Fibroblast of lung (primary cell): ENCODE results near the gene KLHL29. TPM values are rescaled to one million over a fixed set of nuclear protein-coding genes. Genes with fewer than 3 reads are reported as not detected.

Source experiments
- DNase-seq, 2 donors: peaks; one replicate each; pipeline versions ENCODE4 v3.0.0 to v3.0.0-alpha.2; 2010; ENCODE audit warnings: low read depth in 2 of 2
- H2AFZ ChIP-seq: 2 replicates; pipeline ENCODE4 v1.5.1; 2012; ENCODE audit warnings: low read length, control low read depth, inconsistent platforms
- H3K27ac ChIP-seq: 2 replicates; pipeline ENCODE4 v1.5.1; 2011; ENCODE audit warnings: low read length, control low read depth; ENCODE audit not compliant: insufficient read depth
- H3K27me3 ChIP-seq: 2 replicates; pipeline ENCODE4 v1.5.1; 2011; ENCODE audit warnings: mild to moderate bottlenecking, low read length; ENCODE audit not compliant: control insufficient read depth, insufficient read depth
- H3K36me3 ChIP-seq: 2 replicates; pipeline ENCODE4 v1.5.1; 2011; ENCODE audit warnings: low read length; ENCODE audit not compliant: control insufficient read depth, insufficient read depth
- H3K4me1 ChIP-seq: 2 replicates; pipeline ENCODE4 v1.5.1; 2011; ENCODE audit warnings: low read length; ENCODE audit not compliant: control insufficient read depth, insufficient read depth; ENCODE audit errors: extremely low read depth
- H3K4me2 ChIP-seq: 2 replicates; pipeline ENCODE4 v1.5.1; 2011; ENCODE audit warnings: low read length, control low read depth; ENCODE audit not compliant: insufficient read depth; ENCODE audit errors: extremely low read depth
- H3K4me3 ChIP-seq, 4 experiments: fragments of 200-600 bp in 1 of 4; sonication (generic) in 1 of 4; replicated peaks in 1 of 4; 2 replicates each; pipeline ENCODE4 v1.5.1; 2011 to 2016; ENCODE audit warnings: low read length in 4 of 4, low read depth in 3 of 4, mild to moderate bottlenecking in 3 of 4, control low read depth in 2 of 4, inconsistent platforms in 1 of 4, mixed read lengths in 1 of 4; ENCODE audit not compliant: insufficient read depth in 1 of 4; ENCODE audit errors: control extremely low read depth in 1 of 4
- H3K79me2 ChIP-seq: 2 replicates; pipeline ENCODE4 v1.5.1; 2012; ENCODE audit warnings: mild to moderate bottlenecking, low read length, inconsistent platforms; ENCODE audit not compliant: control insufficient read depth, insufficient read depth
- H3K9ac ChIP-seq: 2 replicates; pipeline ENCODE4 v1.5.1; 2011; ENCODE audit warnings: mild to moderate bottlenecking, low read length, control low read depth; ENCODE audit not compliant: insufficient read depth
- H3K9me3 ChIP-seq: 2 replicates; pipeline ENCODE4 v1.5.1; 2012; ENCODE audit warnings: low read depth, low read length; ENCODE audit not compliant: control insufficient read depth, insufficient read depth
- H4K20me1 ChIP-seq: 2 replicates; pipeline ENCODE4 v1.5.1; 2011; ENCODE audit warnings: low read length; ENCODE audit not compliant: control insufficient read depth, insufficient read depth; ENCODE audit errors: extremely low read depth
- EZH2 ChIP-seq: IDR thresholded peaks from 2 replicates; pipeline ENCODE4 v1.5.1; 2012; ENCODE audit warnings: low read length, control low read depth, mild to moderate bottlenecking; ENCODE audit errors: missing control alignments
- polyA plus RNA-seq, 2 donors: library from polyadenylated mRNA; depleted of rRNA in 1 of 2; stranded (reverse) in 1 of 2; unstranded in 1 of 2; fragments of >200 nt; gene quantifications; 2 replicates each; pipeline ENCODE4 v1.2.1, GENCODE V29; 2011 to 2012; ENCODE audit warnings: missing spikeins in 1 of 2
- total RNA-seq: library from RNA; depleted of rRNA; stranded (reverse); fragments of >200 nt; gene quantifications from 2 replicates; pipeline ENCODE4 v1.2.1, GENCODE V29; 2014
- TF ChIP-seq, protein P1 (sequence below), 2 donors: IDR thresholded peaks in 1 of 2; conservative IDR thresholded peaks in 1 of 2; 1 replicate in 1 of 2; 2 replicates in 1 of 2; pipeline ENCODE4 v1.5.1; 2011 to 2012; ENCODE audit warnings: low read length in 2 of 2, control low read depth in 1 of 2, inconsistent platforms in 1 of 2, low read depth in 1 of 2, mild to moderate bottlenecking in 1 of 2

KLHL29 gene
- total and polyA plus RNA-seq, 2 donors (not counting 1 experiment from before 2014, with no cell fraction given): 7.1 to 7.9 TPM

DNA sequence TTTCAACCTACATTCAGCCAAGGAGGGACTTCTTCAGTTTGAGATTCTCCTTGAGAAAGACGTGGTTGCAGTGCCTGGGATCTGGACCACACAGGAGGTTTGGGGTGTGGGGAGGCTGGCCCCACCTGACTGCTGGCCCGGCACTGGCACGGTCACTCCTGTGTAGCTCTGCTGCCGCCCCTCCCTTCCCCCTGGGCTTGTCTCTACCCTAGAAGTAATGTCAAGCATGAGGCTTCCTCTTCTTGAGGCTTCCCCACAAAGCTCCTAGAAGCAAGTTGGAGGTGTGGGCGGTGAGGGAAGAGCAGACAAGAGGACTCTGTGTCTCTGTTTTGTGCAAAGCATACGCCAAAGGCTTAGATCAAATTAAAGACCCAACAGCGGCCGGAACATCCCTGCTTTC is 8.7 kb downstream of the KLHL29 start:
- no peak overlapping the region for H2AFZ ChIP-seq
- no peak overlapping the region for H3K4me2 ChIP-seq
- no peak overlapping the region for H3K9ac ChIP-seq
- DNase-seq: no peak
- no peak for TF ChIP-seq EZH2
- no peaks in the 10 kb centered on the region for H3K27me3 ChIP-seq
- H3K36me3 ChIP-seq: no peaks in the 10 kb centered on the region
- no peak overlapping the region for H3K4me3 ChIP-seq
- H4K20me1 ChIP-seq: no peaks in the 10 kb centered on the region
- H3K4me1 ChIP-seq: no peaks in the 10 kb centered on the region
- no peaks in the 10 kb centered on the region for H3K9me3 ChIP-seq
- no peak overlapping the region for H3K27ac ChIP-seq
- no peaks in the 10 kb centered on the region for H3K79me2 ChIP-seq

DNA sequence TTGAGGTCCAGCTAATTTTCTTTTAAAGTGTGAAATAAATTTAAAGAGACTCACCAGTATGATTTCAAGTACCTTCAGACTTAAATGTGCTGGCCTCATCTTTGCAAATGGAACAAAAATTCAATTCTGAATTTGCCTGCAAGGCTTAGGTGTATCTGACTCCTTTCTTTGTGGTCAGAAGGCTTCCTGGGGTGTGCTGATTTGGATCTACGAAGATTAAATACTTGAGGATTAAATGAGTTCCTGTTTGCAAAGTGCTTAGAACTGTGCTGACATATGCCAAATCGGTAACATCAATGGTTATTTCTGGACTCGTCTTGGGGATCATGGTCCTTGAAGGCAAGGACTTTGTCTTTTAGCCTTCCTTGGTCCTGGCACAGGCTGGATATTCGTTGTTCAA is 9.7 kb downstream of the KLHL29 start:
- TF ChIP-seq EZH2: no peak
- TF ChIP-seq, protein P1, sequence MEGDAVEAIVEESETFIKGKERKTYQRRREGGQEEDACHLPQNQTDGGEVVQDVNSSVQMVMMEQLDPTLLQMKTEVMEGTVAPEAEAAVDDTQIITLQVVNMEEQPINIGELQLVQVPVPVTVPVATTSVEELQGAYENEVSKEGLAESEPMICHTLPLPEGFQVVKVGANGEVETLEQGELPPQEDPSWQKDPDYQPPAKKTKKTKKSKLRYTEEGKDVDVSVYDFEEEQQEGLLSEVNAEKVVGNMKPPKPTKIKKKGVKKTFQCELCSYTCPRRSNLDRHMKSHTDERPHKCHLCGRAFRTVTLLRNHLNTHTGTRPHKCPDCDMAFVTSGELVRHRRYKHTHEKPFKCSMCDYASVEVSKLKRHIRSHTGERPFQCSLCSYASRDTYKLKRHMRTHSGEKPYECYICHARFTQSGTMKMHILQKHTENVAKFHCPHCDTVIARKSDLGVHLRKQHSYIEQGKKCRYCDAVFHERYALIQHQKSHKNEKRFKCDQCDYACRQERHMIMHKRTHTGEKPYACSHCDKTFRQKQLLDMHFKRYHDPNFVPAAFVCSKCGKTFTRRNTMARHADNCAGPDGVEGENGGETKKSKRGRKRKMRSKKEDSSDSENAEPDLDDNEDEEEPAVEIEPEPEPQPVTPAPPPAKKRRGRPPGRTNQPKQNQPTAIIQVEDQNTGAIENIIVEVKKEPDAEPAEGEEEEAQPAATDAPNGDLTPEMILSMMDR (conservative IDR thresholded peaks at IDR 0.05 in 1 of 2, IDR thresholded peaks at IDR 0.05 in 1 of 2; ENCODE audit: low read depth in 1 of 2, low read length in 2 of 2): no peak
- Histone ChIP-seq H3K4me1 (no peaks in the 10 kb centered on the region), H3K27ac (no peak overlapping the region), H3K27me3 (no peaks in the 10 kb centered on the region), H3K9ac (no peak overlapping the region), H3K79me2 (no peaks in the 10 kb centered on the region), H3K9me3 (no peaks in the 10 kb centered on the region), H2AFZ (no peak overlapping the region), H4K20me1 (no peaks in the 10 kb centered on the region), H3K4me3 (no peak overlapping the region), H3K36me3 (no peaks in the 10 kb centered on the region), H3K4me2 (no peak overlapping the region)
- DNase-seq: no peak

DNA sequence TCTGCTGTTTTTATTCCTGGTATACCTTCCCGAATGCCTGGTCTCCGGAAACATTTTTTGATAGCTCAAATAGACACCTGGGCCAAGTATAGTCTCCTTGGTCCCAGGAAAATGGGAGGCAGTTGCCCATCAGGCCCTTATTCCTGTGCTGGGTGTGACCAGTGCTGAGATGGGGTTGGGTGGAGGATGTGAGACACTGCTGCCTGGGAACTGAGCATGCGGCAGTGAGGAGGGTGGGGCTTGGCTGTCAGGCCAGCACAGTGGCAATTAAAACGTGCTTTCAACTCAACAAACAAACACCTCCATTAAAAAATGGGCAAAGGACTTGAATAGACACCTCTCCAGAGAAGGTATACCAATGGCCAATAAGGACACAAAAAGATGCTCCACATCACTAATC is 12.5 kb downstream of the KLHL29 start:
- Histone ChIP-seq H3K79me2 (no peaks in the 10 kb centered on the region), H4K20me1 (no peaks in the 10 kb centered on the region), H3K9me3 (no peaks in the 10 kb centered on the region), H2AFZ (no peak overlapping the region), H3K27ac (no peak overlapping the region), H3K4me3 (no peak overlapping the region), H3K4me1 (no peaks in the 10 kb centered on the region), H3K9ac (no peak overlapping the region), H3K36me3 (no peaks in the 10 kb centered on the region), H3K4me2 (no peak overlapping the region), H3K27me3 (no peaks in the 10 kb centered on the region)
- DNase-seq: no peak
- no peak for TF ChIP-seq EZH2
- TF ChIP-seq, protein P1 (conservative IDR thresholded peaks at IDR 0.05 in 1 of 2, IDR thresholded peaks at IDR 0.05 in 1 of 2; ENCODE audit: low read depth in 1 of 2, low read length in 2 of 2): no peak
